ENCODE data around the gene HBD.
A peak's percentile ranks its signal among the peaks of the same experiment; 100 is the strongest.

DNA sequence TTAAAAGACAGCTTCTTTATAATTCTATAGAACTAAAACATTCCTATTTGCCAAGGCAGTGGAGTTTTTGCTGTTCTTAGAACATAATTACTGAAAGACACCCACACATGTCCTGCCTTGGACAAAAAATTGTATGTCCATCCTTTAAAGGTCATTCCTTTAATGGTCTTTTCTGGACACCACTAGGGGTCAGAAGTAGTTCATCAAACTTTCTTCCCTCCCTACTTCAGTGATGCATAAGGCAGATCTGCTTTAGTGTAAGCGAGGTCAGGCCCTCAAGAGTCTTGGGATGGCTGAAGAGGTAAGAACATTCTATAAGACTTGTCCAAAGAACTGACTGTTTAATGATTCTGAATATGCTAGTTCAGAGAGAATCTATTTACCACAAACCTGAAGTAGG, 29.5 kb downstream of the HBD start:
- TF ChIP-seq, protein P1, sequence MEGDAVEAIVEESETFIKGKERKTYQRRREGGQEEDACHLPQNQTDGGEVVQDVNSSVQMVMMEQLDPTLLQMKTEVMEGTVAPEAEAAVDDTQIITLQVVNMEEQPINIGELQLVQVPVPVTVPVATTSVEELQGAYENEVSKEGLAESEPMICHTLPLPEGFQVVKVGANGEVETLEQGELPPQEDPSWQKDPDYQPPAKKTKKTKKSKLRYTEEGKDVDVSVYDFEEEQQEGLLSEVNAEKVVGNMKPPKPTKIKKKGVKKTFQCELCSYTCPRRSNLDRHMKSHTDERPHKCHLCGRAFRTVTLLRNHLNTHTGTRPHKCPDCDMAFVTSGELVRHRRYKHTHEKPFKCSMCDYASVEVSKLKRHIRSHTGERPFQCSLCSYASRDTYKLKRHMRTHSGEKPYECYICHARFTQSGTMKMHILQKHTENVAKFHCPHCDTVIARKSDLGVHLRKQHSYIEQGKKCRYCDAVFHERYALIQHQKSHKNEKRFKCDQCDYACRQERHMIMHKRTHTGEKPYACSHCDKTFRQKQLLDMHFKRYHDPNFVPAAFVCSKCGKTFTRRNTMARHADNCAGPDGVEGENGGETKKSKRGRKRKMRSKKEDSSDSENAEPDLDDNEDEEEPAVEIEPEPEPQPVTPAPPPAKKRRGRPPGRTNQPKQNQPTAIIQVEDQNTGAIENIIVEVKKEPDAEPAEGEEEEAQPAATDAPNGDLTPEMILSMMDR (IDR thresholded peaks at IDR 0.05), result peak; percentile 75
- TF ChIP-seq POLR2AphosphoS5 (IDR thresholded peaks at IDR 0.05; ENCODE audit: low read depth, low read length), result no peak
